ENCODE results near the gene ANGPTL4. TPM values are rescaled to one million over a fixed set of nuclear protein-coding genes. Genes with fewer than 3 reads are reported as not detected.

ANGPTL4 gene
- total and polyA plus RNA-seq, 2 of the 13 experiments (the other 11 are each of a cell fraction or from before 2014, with no cell fraction given), result 0.80 to 21.7 TPM

GRCh38 chr19:8421484-8422461, 57.8 kb downstream of the ANGPTL4 start (continued):
- no peak for TF ChIP-seq RNF2 (conservative IDR thresholded peaks at IDR 0.05; ENCODE audit: low read depth)
- no peak for TF ChIP-seq ZNF30 (CRISPR knock-in tag; IDR thresholded peaks at IDR 0.05)
- no peak for TF ChIP-seq HMG20A (CRISPR knock-in tag; IDR thresholded peaks at IDR 0.05; ENCODE audit: borderline replicate concordance)
- no peak for TF ChIP-seq ZNF619 (CRISPR knock-in tag; IDR thresholded peaks at IDR 0.05)
- TF ChIP-seq ZBTB3 (CRISPR knock-in tag; IDR thresholded peaks at IDR 0.05; ENCODE audit: borderline replicate concordance, low read depth), result 0 out of 2 replicates have a peak, but pooled peaks have one; percentile 23
- TF ChIP-seq SNAPC4 (CRISPR knock-in tag; IDR thresholded peaks at IDR 0.05), result no peak
- TF ChIP-seq KDM4B (CRISPR knock-in tag; IDR thresholded peaks at IDR 0.05), result no peak
- 0 out of 2 replicates have a peak, but pooled peaks have one; percentile 22 for TF ChIP-seq CTCF (CRISPR knock-in tag; IDR thresholded peaks at IDR 0.05)
- TF ChIP-seq IKZF4 (CRISPR knock-in tag; IDR thresholded peaks at IDR 0.05; ENCODE audit: borderline replicate concordance, low read depth, not compliant biosample characterization), result no peak
- TF ChIP-seq ZNF263 (CRISPR knock-in tag; IDR thresholded peaks at IDR 0.05), result no peak
- peak; percentile 57; the same call in 1 of the 2 replicates for TF ChIP-seq MEIS1 (CRISPR knock-in tag; IDR thresholded peaks at IDR 0.05; ENCODE audit: borderline replicate concordance)
- peak; percentile 73 for TF ChIP-seq GATAD2A (CRISPR knock-in tag; IDR thresholded peaks at IDR 0.05)
- TF ChIP-seq, protein P1, sequence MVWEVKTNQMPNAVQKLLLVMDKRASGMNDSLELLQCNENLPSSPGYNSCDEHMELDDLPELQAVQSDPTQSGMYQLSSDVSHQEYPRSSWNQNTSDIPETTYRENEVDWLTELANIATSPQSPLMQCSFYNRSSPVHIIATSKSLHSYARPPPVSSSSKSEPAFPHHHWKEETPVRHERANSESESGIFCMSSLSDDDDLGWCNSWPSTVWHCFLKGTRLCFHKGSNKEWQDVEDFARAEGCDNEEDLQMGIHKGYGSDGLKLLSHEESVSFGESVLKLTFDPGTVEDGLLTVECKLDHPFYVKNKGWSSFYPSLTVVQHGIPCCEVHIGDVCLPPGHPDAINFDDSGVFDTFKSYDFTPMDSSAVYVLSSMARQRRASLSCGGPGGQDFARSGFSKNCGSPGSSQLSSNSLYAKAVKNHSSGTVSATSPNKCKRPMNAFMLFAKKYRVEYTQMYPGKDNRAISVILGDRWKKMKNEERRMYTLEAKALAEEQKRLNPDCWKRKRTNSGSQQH (CRISPR knock-in tag; IDR thresholded peaks at IDR 0.05; ENCODE audit: low read depth), result no peak
- TF ChIP-seq SATB2 (CRISPR knock-in tag; IDR thresholded peaks at IDR 0.05), result no peak
- peak; percentile 69; the same call in 1 of the 2 replicates for TF ChIP-seq ZMYM2 (CRISPR knock-in tag; IDR thresholded peaks at IDR 0.05)
- TF ChIP-seq ZNF839 (CRISPR knock-in tag; IDR thresholded peaks at IDR 0.05; ENCODE audit: borderline replicate concordance), result peak; percentile 66; the same call in 1 of the 2 replicates
- no peak; the same call in 1 of the 2 replicates for TF ChIP-seq KDM5B (CRISPR knock-in tag; IDR thresholded peaks at IDR 0.05; ENCODE audit: borderline replicate concordance)
- TF ChIP-seq, protein P2, sequence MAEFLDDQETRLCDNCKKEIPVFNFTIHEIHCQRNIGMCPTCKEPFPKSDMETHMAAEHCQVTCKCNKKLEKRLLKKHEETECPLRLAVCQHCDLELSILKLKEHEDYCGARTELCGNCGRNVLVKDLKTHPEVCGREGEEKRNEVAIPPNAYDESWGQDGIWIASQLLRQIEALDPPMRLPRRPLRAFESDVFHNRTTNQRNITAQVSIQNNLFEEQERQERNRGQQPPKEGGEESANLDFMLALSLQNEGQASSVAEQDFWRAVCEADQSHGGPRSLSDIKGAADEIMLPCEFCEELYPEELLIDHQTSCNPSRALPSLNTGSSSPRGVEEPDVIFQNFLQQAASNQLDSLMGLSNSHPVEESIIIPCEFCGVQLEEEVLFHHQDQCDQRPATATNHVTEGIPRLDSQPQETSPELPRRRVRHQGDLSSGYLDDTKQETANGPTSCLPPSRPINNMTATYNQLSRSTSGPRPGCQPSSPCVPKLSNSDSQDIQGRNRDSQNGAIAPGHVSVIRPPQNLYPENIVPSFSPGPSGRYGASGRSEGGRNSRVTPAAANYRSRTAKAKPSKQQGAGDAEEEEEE (CRISPR knock-in tag; IDR thresholded peaks at IDR 0.05; ENCODE audit: borderline replicate concordance), result no peak
